ENCODE results near the gene KRTAP26-1.

GRCh38 chr21:30340714-30341573 is 20.8 kb upstream of the KRTAP26-1 start:
- TF ChIP-seq CTCF (IDR thresholded peaks at IDR 0.05): peak; percentile 70 to 86 (median 81)
- TF ChIP-seq POLR2A (IDR thresholded peaks at IDR 0.05): no peak
